Type B pancreatic cell (in vitro differentiated cells): ENCODE measurements around the gene DNAI4. TPM values are rescaled to one million over a fixed set of nuclear protein-coding genes. Genes with fewer than 3 reads are reported as not detected.
"Not testable (repeated sequence)": the region's sequence is repeated elsewhere in the genome, so short reads cannot be mapped to it uniquely, and the experiment has no call there.

Experiments used
- DNase-seq: peaks from one replicate; pipeline ENCODE4 v3.0.0; 2021; ENCODE audit warnings: mixed read lengths; ENCODE audit not compliant: unreplicated experiment; ENCODE audit errors: extremely low spot score
- H3K27ac Mint-ChIP-seq: 2 replicates; pipeline ENCODE4 v1.8.0; 2021; ENCODE audit warnings: mild to moderate bottlenecking, mixed read lengths
- H3K27me3 Mint-ChIP-seq: 2 replicates; pipeline ENCODE4 v1.8.0; 2021; ENCODE audit warnings: mixed read lengths
- H3K36me3 Mint-ChIP-seq: 2 replicates; pipeline ENCODE4 v1.8.0; 2021; ENCODE audit warnings: mixed read lengths
- H3K4me1 Mint-ChIP-seq: one replicate; pipeline ENCODE4 v1.8.0; 2021; ENCODE audit warnings: mixed read lengths; ENCODE audit not compliant: unreplicated experiment
- H3K4me3 Mint-ChIP-seq: 2 replicates; pipeline ENCODE4 v1.8.0; 2021; ENCODE audit warnings: mild to moderate bottlenecking, mixed read lengths
- H3K9me3 Mint-ChIP-seq: 2 replicates; pipeline ENCODE4 v1.8.0; 2021; ENCODE audit warnings: mixed read lengths
- CTCF ChIP-seq: fragments of 200-600 bp; sonication (generic); conservative IDR thresholded peaks from 2 replicates; pipeline ENCODE4 v1.5.0; 2021; ENCODE audit warnings: antibody characterized with exemption, mild to moderate bottlenecking
- total RNA-seq: library from RNA; stranded (reverse); gene quantifications from 2 replicates; pipeline ENCODE4 v1.2.1, GENCODE V29; 2021; ENCODE audit warnings: low replicate concordance

DNAI4 gene
- total RNA-seq, 1 donor from 2014 or later: 20.1 TPM

GRCh38 chr1:66917476-66917875, 7.2 kb downstream of the DNAI4 start:
- H3K27me3 Mint-ChIP-seq: no peaks in the 10 kb centered on the region
- TF ChIP-seq CTCF: no peak
- peaks cover 10% of the 10 kb centered on the region for H3K4me1 Mint-ChIP-seq
- H3K4me3 Mint-ChIP-seq: no peak overlapping the region
- H3K9me3 Mint-ChIP-seq: no peaks in the 10 kb centered on the region
- H3K36me3 Mint-ChIP-seq: peaks cover 21% of the 10 kb centered on the region
- no peak for DNase-seq
- H3K27ac Mint-ChIP-seq: no peak overlapping the region

- DNase-seq: no peak
- Mint-ChIP-seq H3K36me3 (peaks cover 18% of the 10 kb centered on the region), H3K4me1 (peaks cover 5% of the 10 kb centered on the region), H3K9me3 (no peaks in the 10 kb centered on the region), H3K27ac (peak overlapping the region; percentile 37), H3K27me3 (no peaks in the 10 kb centered on the region), H3K4me3 (no peak overlapping the region)
- no peak for TF ChIP-seq CTCF
These were observed 8.3 kb downstream of the DNAI4 start for GRCh38 chr1:66916320-66916719.

- H3K27ac Mint-ChIP-seq, H3K27me3 Mint-ChIP-seq, H3K4me1 Mint-ChIP-seq, H3K9me3 Mint-ChIP-seq, DNase-seq, H3K4me3 Mint-ChIP-seq: not testable (repeated sequence)
- peaks cover 13% of the 10 kb centered on the region for H3K36me3 Mint-ChIP-seq
These were observed 9.5 kb downstream of the DNAI4 start for GRCh38 chr1:66915203-66915602.

- Mint-ChIP-seq H3K36me3 (peaks cover 9% of the 10 kb centered on the region), H3K9me3 (no peaks in the 10 kb centered on the region), H3K27me3 (no peaks in the 10 kb centered on the region), H3K4me1 (no peaks in the 10 kb centered on the region), H3K4me3 (no peak overlapping the region), H3K27ac (no peak overlapping the region)
- no peak for DNase-seq
- TF ChIP-seq CTCF: no peak
These were observed 30.9 kb downstream of the DNAI4 start for GRCh38 chr1:66893712-66894111.

GRCh38 chr1:66890621-66891020, 34.0 kb downstream of the DNAI4 start:
- H3K4me1 Mint-ChIP-seq: no peaks in the 10 kb centered on the region
- no peak for TF ChIP-seq CTCF
- H3K36me3 Mint-ChIP-seq: peaks cover 14% of the 10 kb centered on the region
- H3K4me3 Mint-ChIP-seq: no peak overlapping the region
- no peaks in the 10 kb centered on the region for H3K27me3 Mint-ChIP-seq
- H3K27ac Mint-ChIP-seq: no peak overlapping the region
- DNase-seq: no peak
- H3K9me3 Mint-ChIP-seq: no peaks in the 10 kb centered on the region

GRCh38 chr1:66889030-66889429, 35.6 kb downstream of the DNAI4 start:
- Mint-ChIP-seq H3K9me3 (peaks cover under 1% of the 10 kb centered on the region), H3K4me3 (no peak overlapping the region), H3K27ac (no peak overlapping the region), H3K4me1 (no peaks in the 10 kb centered on the region), H3K27me3 (no peaks in the 10 kb centered on the region), H3K36me3 (peaks cover 15% of the 10 kb centered on the region)
- no peak for DNase-seq
- TF ChIP-seq CTCF: no peak
